GM21576 (cell line): ENCODE results near the gene PRIM2.
A peak's percentile ranks its signal among the peaks of the same experiment; 100 is the strongest.
"Not testable (repeated sequence)": the region's sequence is repeated elsewhere in the genome, so short reads cannot be mapped to it uniquely, and the experiment has no call there.

Experiments
- ATAC-seq: cut with Tn5 transposase; IDR thresholded peaks from one replicate; pipeline ENCODE4 v1.9.1; 2021; ENCODE audit warnings: mild to moderate bottlenecking, moderate library complexity; ENCODE audit not compliant: unreplicated experiment

PRIM2 gene

GRCh38 chr6:57362340-57362739 is 44.9 kb downstream of the PRIM2 start:
- not testable (repeated sequence) for ATAC-seq

GRCh38 chr6:57365076-57365583 is 47.7 kb downstream of the PRIM2 start:
- ATAC-seq = not testable (repeated sequence)

GRCh38 chr6:57368965-57369731 is 51.7 kb downstream of the PRIM2 start:
- ATAC-seq = not testable (repeated sequence)

GRCh38 chr6:57371779-57372178 is 54.3 kb downstream of the PRIM2 start:
- ATAC-seq = not testable (repeated sequence)

- ATAC-seq = not testable (repeated sequence)
Measured at GRCh38 chr6:57374764-57375163, 57.3 kb downstream of the PRIM2 start.

- ATAC-seq = not testable (repeated sequence)
Measured at GRCh38 chr6:57376083-57376482, 58.7 kb downstream of the PRIM2 start.

- not testable (repeated sequence) for ATAC-seq
Measured at GRCh38 chr6:57389038-57389592, 71.7 kb downstream of the PRIM2 start.

GRCh38 chr6:57390818-57391217 is 73.4 kb downstream of the PRIM2 start:
- not testable (repeated sequence) for ATAC-seq

- ATAC-seq = not testable (repeated sequence)
Measured at GRCh38 chr6:57392047-57392446, 74.6 kb downstream of the PRIM2 start.

- ATAC-seq = not testable (repeated sequence)
Measured at GRCh38 chr6:57419341-57419740, 101.9 kb downstream of the PRIM2 start.

GRCh38 chr6:57421503-57421902 is 104.1 kb downstream of the PRIM2 start:
- ATAC-seq = no peak

GRCh38 chr6:57423468-57423867 is 106.0 kb downstream of the PRIM2 start:
- no peak for ATAC-seq

GRCh38 chr6:57431742-57432141 is 114.3 kb downstream of the PRIM2 start:
- not testable (repeated sequence) for ATAC-seq

- ATAC-seq = no peak
Measured at GRCh38 chr6:57432157-57432556, 114.7 kb downstream of the PRIM2 start.

- ATAC-seq = peak; percentile 57
Measured at GRCh38 chr6:57432919-57433684, 115.7 kb downstream of the PRIM2 start.

- ATAC-seq = not testable (repeated sequence)
Measured at GRCh38 chr6:57433790-57434189, 116.4 kb downstream of the PRIM2 start.

- ATAC-seq = no peak
Measured at GRCh38 chr6:57434944-57435343, 117.5 kb downstream of the PRIM2 start.

GRCh38 chr6:57435475-57436160 is 118.2 kb downstream of the PRIM2 start:
- no peak for ATAC-seq

- ATAC-seq = not testable (repeated sequence)
Measured at GRCh38 chr6:57440735-57441134, 123.3 kb downstream of the PRIM2 start.

GRCh38 chr6:57442133-57442532 is 124.7 kb downstream of the PRIM2 start:
- not testable (repeated sequence) for ATAC-seq

GRCh38 chr6:57443181-57443580 is 125.8 kb downstream of the PRIM2 start:
- ATAC-seq = not testable (repeated sequence)
